CD4-positive, alpha-beta memory T cell (primary cell): Measurements from ENCODE around the gene THAP7. TPM values are rescaled to one million over a fixed set of nuclear protein-coding genes. Genes with fewer than 3 reads are reported as not detected.
"Not testable (repeated sequence)": the region's sequence is repeated elsewhere in the genome, so short reads cannot be mapped to it uniquely, and the experiment has no call there.

Experiments
- CTCF ChIA-PET: fragments of 350-600 bp; sonication (Branson Sonifier 250); formaldehyde crosslinking; loops from one replicate; lab custom pipeline; 2021; ENCODE audit warnings: inconsistent platforms; ENCODE audit not compliant: partially characterized antibody; lab: Charles Lee
- POLR2A ChIA-PET: fragments of 350-600 bp; sonication (Branson Sonifier 250); formaldehyde crosslinking; loops from one replicate; lab custom pipeline; 2021; ENCODE audit not compliant: partially characterized antibody; lab: Charles Lee
- DNase-seq, 5 donors: peaks; one replicate each; pipeline versions ENCODE4 v3.0.0 to v3.0.0-alpha.2; 2020 to 2022; ENCODE audit warnings: mixed read lengths in 1 of 5
- H3K27ac ChIP-seq: one replicate; pipeline ENCODE4 v1.7.0; 2013; ENCODE audit warnings: low read depth, low read length
- H3K27me3 ChIP-seq: 2 replicates; pipeline ENCODE4 v1.7.0; 2013; ENCODE audit warnings: mild to moderate bottlenecking, low read length, moderate library complexity; ENCODE audit not compliant: insufficient read depth
- H3K36me3 ChIP-seq: 2 replicates; pipeline ENCODE4 v1.7.0; 2013; ENCODE audit warnings: mild to moderate bottlenecking, low read length, moderate library complexity; ENCODE audit not compliant: insufficient read depth
- H3K4me1 ChIP-seq: 2 replicates; pipeline ENCODE4 v1.7.0; 2013; ENCODE audit warnings: mild to moderate bottlenecking, low read length, moderate library complexity; ENCODE audit not compliant: insufficient read depth
- H3K4me3 ChIP-seq, 2 donors: one replicate each; pipeline ENCODE4 v1.7.0; 2013; ENCODE audit warnings: low read length in 2 of 2, mild to moderate bottlenecking in 1 of 2
- H3K9me3 ChIP-seq, 2 donors: one replicate each; pipeline ENCODE4 v1.7.0; 2013; ENCODE audit warnings: low read length in 2 of 2, control low read depth in 1 of 2; ENCODE audit not compliant: control insufficient read depth in 1 of 2
- H3K27ac Mint-ChIP-seq, 7 donors: one replicate each; pipeline ENCODE4 v1.8.0; 2020 to 2021; ENCODE audit warnings: mixed read lengths in 7 of 7, mild to moderate bottlenecking in 6 of 7, inconsistent platforms in 3 of 7, moderate library complexity in 3 of 7
- H3K27me3 Mint-ChIP-seq, 2 donors: one replicate each; pipeline ENCODE4 v1.8.0; 2020 to 2021; ENCODE audit warnings: mixed read lengths in 2 of 2
- H3K36me3 Mint-ChIP-seq, 2 donors: one replicate each; pipeline ENCODE4 v1.8.0; 2020 to 2021; ENCODE audit warnings: mixed read lengths in 2 of 2, inconsistent platforms in 1 of 2, mild to moderate bottlenecking in 1 of 2
- H3K4me1 Mint-ChIP-seq, 4 donors: one replicate each; pipeline ENCODE4 v1.8.0; 2020 to 2021; ENCODE audit warnings: mixed read lengths in 4 of 4, mild to moderate bottlenecking in 1 of 4
- H3K4me3 Mint-ChIP-seq, 8 donors: one replicate each; pipeline ENCODE4 v1.8.0; 2020 to 2021; ENCODE audit warnings: mixed read lengths in 8 of 8, mild to moderate bottlenecking in 7 of 8, moderate library complexity in 6 of 8, inconsistent platforms in 3 of 8
- H3K9me3 Mint-ChIP-seq, 8 donors: one replicate each; pipeline ENCODE4 v1.8.0; 2020 to 2021; ENCODE audit warnings: mixed read lengths in 8 of 8, mild to moderate bottlenecking in 5 of 8, inconsistent platforms in 3 of 8, moderate library complexity in 1 of 8
- intact Hi-C: fragments of 100-400 bp; cut with micrococcal nuclease; formaldehyde crosslinking; loops from one replicate; pipeline ENCODE4 v1.15.1; 2023
- polyA plus RNA-seq, 2 donors: library from polyadenylated mRNA; unstranded; fragments of 300-500 nt; fragmentation: Illumina TruSeq; gene quantifications; one replicate each; pipeline ENCODE4 v1.2.3, GENCODE V29; 2021
- total RNA-seq, 2 experiments: library from RNA; stranded (reverse); gene quantifications; one replicate each; pipeline ENCODE4 v1.2.3, GENCODE V29; 2021

Gene THAP7
- total and polyA plus RNA-seq, 4 experiments from 2014 or later: 45.9 to 65.0 (median 53.6) TPM

DNA sequence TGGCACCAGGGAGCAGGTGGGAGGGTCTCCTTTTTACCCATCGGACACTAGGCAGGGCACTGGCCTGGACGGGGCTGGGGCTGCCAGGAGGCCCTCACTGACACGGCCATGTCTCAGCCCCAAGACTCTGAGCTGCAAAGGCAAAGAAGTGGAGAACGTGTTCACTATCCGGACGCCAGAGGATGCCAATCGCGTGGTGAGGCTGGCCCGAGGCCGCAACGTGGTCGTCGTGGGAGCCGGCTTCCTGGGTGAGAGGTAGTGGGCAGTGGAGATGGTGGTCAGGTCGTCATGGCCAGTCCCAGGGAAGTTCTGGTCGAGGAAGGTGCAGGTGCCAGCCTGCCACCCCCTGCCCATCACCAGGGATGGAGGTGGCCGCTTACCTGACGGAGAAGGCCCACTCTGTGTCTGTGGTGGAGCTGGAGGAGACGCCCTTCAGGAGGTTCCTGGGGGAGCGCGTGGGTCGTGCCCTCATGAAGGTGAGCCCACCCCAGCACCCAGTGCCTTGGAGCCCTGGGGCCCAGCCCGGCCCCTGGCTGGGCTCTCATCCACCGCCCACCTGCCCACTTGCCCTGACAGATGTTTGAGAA is 25.5 kb downstream of the THAP7 start:
- Mint-ChIP-seq H3K36me3 (peaks cover 0 to 3% of the 10 kb centered on the region in 2 donors), H3K27ac (no peak overlapping the region), H3K4me3 (peak overlapping the region in 1 of 8 donors; percentile 50), H3K4me1 (peaks cover 5 to 25% (median 13%) of the 10 kb centered on the region in 4 donors), H3K27me3 (no peaks in the 10 kb centered on the region), H3K9me3 (peaks cover 0 to 7% (median 0%) of the 10 kb centered on the region in 8 donors)
- Histone ChIP-seq H3K9me3 (peaks cover 0 to 6% of the 10 kb centered on the region in 2 donors), H3K4me3 (no peak overlapping the region), H3K27me3 (no peaks in the 10 kb centered on the region), H3K36me3 (no peaks in the 10 kb centered on the region), H3K27ac (no peak overlapping the region), H3K4me1 (peaks cover 9% of the 10 kb centered on the region)
- ChIA-PET POLR2A (interaction anchor here (1.4 kb wide), 1 partner anchor 26 kb away, joined by 3 read pairs; the partner anchor contains the start of gene THAP7), CTCF (no interaction called here)
- intact Hi-C loops: no loop called here
- no peak for DNase-seq

DNA sequence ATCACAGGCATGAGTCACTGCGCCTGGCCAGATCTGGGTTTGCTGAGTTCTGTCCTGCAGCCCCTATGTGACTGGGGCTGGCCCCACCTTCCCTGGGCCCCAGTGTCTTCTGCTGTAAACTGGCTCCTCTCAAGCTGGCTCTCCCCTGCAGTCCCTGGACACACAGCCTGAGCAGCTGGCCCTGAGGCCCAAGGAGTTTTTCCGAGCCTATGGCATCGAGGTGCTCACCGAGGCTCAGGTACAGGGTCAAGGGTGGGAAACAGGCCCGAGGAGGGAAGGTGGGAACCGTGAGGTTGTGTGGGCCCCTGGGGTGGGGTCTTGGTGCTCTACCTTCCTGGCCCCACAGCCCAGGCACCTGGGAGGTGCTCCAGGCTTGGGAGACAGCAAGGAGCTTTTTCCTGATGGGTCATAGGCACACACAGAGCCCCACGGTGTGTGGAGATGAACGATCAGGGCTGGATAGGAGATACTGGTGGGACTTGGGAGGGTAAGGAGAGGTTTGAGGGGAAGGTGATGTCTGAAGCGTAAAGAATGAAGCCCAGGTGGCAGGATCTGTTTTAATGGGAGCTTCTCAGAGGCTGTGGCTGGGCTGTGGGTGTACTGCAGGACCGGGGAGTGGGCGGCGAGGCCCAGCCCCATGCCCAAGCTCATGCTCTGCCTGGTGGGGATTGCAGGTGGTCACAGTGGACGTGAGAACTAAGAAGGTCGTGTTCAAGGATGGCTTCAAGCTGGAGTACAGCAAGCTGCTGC is 26.2 kb downstream of the THAP7 start:
- Histone ChIP-seq H3K9me3 (peaks cover 0 to 6% of the 10 kb centered on the region in 2 donors), H3K27ac (no peak overlapping the region), H3K27me3 (no peaks in the 10 kb centered on the region), H3K36me3 (no peaks in the 10 kb centered on the region), H3K4me3 (no peak overlapping the region), H3K4me1 (peaks cover 2% of the 10 kb centered on the region)
- peaks cover 2 to 19% (median 8%) of the 10 kb centered on the region in 4 donors for H3K4me1 Mint-ChIP-seq
- H3K4me3 Mint-ChIP-seq: peak overlapping the region in 1 of 8 donors; percentile 50
- intact Hi-C loops: no loop called here
- H3K27me3 Mint-ChIP-seq: no peaks in the 10 kb centered on the region
- H3K9me3 Mint-ChIP-seq: peaks cover 0 to 7% (median 0%) of the 10 kb centered on the region in 8 donors
- ChIA-PET POLR2A (interaction anchor here (1.4 kb wide), 1 partner anchor 27 kb away, joined by 3 read pairs; the partner anchor contains the start of gene THAP7), CTCF (no interaction called here)
- DNase-seq: no peak
- peaks cover 0 to 1% of the 10 kb centered on the region in 2 donors for H3K36me3 Mint-ChIP-seq
- H3K27ac Mint-ChIP-seq: peak overlapping the region in 1 of 7 donors; percentile 64

DNA sequence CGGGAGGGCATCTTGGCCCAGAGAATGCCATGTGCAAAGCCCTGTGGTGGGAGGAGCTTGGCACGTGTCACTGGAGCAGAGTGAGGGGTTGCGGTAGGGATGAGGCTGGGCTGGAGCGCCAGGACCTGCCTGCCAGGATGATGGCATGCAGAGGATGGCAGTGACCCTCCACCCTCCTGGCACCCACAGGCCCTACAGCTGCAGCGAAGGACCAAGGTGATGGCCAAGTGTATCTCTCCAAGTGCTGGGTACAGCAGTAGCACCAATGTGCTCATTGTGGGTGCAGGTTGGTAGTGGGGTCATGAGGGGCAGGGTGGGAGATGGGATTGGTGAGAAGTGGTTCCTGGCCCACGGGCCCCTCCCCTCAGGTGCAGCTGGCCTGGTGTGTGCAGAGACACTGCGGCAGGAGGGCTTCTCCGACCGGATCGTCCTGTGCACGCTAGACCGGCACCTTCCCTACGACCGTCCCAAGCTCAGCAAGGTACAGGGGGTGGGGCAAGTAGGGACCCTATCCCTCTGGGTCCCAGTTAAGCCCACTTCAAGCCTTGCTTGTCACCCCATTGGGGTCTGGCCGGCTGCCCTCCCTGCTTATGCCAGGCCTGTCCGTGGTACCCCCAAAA is 27.5 kb downstream of the THAP7 start:
- Mint-ChIP-seq H3K4me1 (peaks cover 2 to 8% (median 6%) of the 10 kb centered on the region in 4 donors), H3K36me3 (peaks cover 0 to 1% of the 10 kb centered on the region in 2 donors), H3K4me3 (no peak overlapping the region), H3K9me3 (peaks cover 0 to 7% (median 0%) of the 10 kb centered on the region in 8 donors), H3K27me3 (no peaks in the 10 kb centered on the region), H3K27ac (no peak overlapping the region)
- Histone ChIP-seq H3K27ac (no peak overlapping the region), H3K4me3 (no peak overlapping the region), H3K9me3 (peaks cover 0 to 6% of the 10 kb centered on the region in 2 donors), H3K27me3 (no peaks in the 10 kb centered on the region), H3K36me3 (no peaks in the 10 kb centered on the region), H3K4me1 (no peaks in the 10 kb centered on the region)
- intact Hi-C loops: no loop called here
- POLR2A ChIA-PET: interaction anchor here (0.7 to 1.0 kb wide), 2 partner anchors 16 to 56 kb away, joined by 3 to 4 read pairs; no protein-coding TSS in a partner anchor
- DNase-seq: no peak
- CTCF ChIA-PET: no interaction called here

DNA sequence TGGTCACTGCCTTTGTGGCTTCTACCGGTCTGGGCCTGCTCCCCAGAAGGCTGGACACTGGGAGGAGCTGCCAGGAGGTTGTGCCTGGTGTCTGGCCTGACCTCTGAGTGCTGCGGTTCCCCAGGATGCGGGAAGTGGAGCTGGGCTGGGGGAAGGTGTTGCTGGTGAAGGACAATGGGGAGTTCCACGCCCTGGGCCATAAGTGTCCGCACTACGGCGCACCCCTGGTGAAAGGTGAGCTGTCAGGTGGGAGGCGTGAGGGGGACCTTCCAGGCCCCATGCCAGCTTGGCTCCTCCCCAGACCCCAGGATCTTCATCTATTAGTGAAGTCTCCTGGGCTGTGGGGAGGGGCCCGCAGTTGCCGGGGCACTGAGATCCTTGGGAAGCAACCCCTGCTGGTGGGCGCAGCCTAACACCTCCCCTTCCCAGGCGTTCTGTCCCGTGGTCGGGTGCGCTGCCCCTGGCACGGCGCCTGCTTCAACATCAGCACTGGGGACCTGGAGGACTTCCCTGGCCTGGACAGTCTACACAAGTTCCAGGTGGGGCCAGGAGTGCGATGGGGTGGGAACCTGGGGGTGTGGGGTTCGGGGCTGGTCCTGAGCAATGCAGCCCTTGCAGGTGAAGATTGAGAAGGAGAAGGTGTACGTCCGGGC is 28.2 kb downstream of the THAP7 start:
- Histone ChIP-seq H3K27ac (no peak overlapping the region), H3K4me1 (no peaks in the 10 kb centered on the region), H3K36me3 (no peaks in the 10 kb centered on the region), H3K9me3 (peaks cover 0 to 6% of the 10 kb centered on the region in 2 donors), H3K27me3 (no peaks in the 10 kb centered on the region), H3K4me3 (no peak overlapping the region)
- no peak for DNase-seq
- H3K27ac Mint-ChIP-seq: no peak overlapping the region
- H3K4me1 Mint-ChIP-seq: peaks cover 0 to 5% (median under 1%) of the 10 kb centered on the region in 4 donors
- POLR2A ChIA-PET: interaction anchor here (0.7 to 1.0 kb wide), 2 partner anchors 15 to 55 kb away, joined by 3 to 4 read pairs; no protein-coding TSS in a partner anchor
- peaks cover 0 to 7% (median 0%) of the 10 kb centered on the region in 8 donors for H3K9me3 Mint-ChIP-seq
- no peaks in the 10 kb centered on the region for H3K36me3 Mint-ChIP-seq
- CTCF ChIA-PET: no interaction called here
- H3K27me3 Mint-ChIP-seq: no peaks in the 10 kb centered on the region
- H3K4me3 Mint-ChIP-seq: no peak overlapping the region
- intact Hi-C loops: no loop called here

DNA sequence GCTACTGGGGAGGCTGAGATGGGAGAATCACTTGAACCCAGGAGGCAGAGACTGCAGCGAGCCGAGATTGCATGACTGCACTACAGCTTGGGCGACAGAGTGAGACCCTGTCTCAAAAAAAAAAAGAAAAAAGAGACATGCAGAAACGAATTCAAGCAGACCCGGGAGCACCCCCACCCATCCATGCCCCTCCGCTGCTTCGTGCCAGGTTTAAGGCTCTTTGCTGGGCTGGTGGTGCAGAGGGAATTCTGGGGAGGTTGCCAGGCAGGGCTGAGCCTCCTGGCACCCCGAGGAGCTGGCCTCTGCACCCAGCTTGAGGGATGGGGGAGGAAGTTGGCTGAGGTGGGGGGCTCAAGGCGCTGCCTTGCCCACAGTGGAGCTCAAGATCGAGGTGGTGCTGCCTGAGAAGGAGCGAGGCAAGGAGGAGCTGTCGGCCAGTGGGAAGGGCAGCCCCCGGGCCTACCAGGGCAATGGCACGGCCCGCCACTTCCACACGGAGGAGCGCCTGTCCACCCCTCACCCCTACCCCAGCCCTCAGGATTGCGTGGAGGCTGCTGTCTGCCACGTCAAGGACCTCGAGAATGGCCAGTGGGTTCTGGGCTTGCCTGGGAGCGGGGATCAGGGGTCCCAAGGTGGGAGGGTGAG is 28.9 kb downstream of the THAP7 start:
- Histone ChIP-seq H3K27ac (no peak overlapping the region), H3K9me3 (no peaks in the 10 kb centered on the region), H3K4me3 (no peak overlapping the region), H3K4me1 (no peaks in the 10 kb centered on the region), H3K36me3 (no peaks in the 10 kb centered on the region), H3K27me3 (no peaks in the 10 kb centered on the region)
- no peaks in the 10 kb centered on the region for H3K27me3 Mint-ChIP-seq
- H3K36me3 Mint-ChIP-seq: no peaks in the 10 kb centered on the region
- peaks cover 0 to 4% (median 0%) of the 10 kb centered on the region in 8 donors for H3K9me3 Mint-ChIP-seq
- no peak overlapping the region for H3K27ac Mint-ChIP-seq
- peaks cover 0 to 5% (median 0%) of the 10 kb centered on the region in 4 donors for H3K4me1 Mint-ChIP-seq
- intact Hi-C loops: no loop called here
- no peak for DNase-seq
- ChIA-PET CTCF (interaction anchor here (0.7 to 1.8 kb wide), 2 partner anchors 12 to 14 kb away, joined by 3 to 6 read pairs; no protein-coding TSS in a partner anchor), POLR2A (no interaction called here)
- H3K4me3 Mint-ChIP-seq: no peak overlapping the region

DNA sequence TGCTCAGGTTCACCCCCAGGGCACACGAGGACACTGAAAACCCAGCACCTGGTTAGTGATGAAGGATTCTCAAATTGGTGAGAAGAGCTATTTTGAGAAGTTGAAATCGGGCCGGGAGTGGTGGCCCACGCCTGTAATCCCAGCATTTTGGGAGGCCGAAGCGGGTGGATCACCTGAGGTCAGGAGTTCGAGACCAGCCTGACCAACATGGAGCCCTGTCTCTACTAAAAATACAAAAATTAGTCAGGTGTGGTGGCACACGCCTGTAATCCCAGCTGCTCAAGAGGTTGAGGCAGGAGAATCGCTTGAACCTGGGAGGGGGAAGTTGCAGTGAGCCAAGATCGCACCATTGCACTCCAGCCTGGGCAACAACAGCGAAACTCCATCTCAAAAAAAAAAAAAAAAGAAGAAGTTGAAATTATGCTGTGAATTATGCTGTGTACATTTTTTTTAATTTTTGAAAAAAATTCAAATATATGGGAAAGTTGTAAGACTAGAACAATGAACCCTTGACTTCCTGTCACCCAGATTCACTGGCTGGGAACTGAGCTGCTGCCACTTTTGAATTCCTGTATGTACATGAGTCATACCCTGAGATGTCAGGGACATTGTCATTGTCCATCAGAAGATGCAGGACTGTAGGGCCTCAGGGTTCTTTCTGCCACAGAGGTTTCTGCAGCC is 29.8 kb downstream of the THAP7 start:
- H3K4me3 ChIP-seq, DNase-seq, intact Hi-C loops, H3K4me1 Mint-ChIP-seq, H3K36me3 ChIP-seq, H3K27me3 ChIP-seq, H3K9me3 ChIP-seq, H3K9me3 Mint-ChIP-seq, H3K27ac ChIP-seq, H3K27ac Mint-ChIP-seq, H3K4me1 ChIP-seq, H3K36me3 Mint-ChIP-seq, H3K4me3 Mint-ChIP-seq, H3K27me3 Mint-ChIP-seq: not testable (repeated sequence)
- POLR2A ChIA-PET: interaction anchor here (1.5 kb wide), 1 partner anchor 10 kb away, joined by 4 read pairs; the partner anchor contains the start of gene LZTR1
- CTCF ChIA-PET: interaction anchor here (0.7 to 1.8 kb wide), 2 partner anchors 11 to 13 kb away, joined by 3 to 6 read pairs; no protein-coding TSS in a partner anchor
